ENCODE data around the gene PRR16.
"Not testable (repeated sequence)": the region's sequence is repeated elsewhere in the genome, so short reads cannot be mapped to it uniquely, and the experiment has no call there.

Gene PRR16

GRCh38 chr5:120463991-120464626 lies at the start of gene PRR16:
TSS of gene PRR16 (plus strand) at chr5:120464300.
- peak; percentile 4 for DNase-seq

- DNase-seq, result no peak
Observed at GRCh38 chr5:120415985-120416384, 48.1 kb upstream of the PRR16 start.

- DNase-seq, result no peak
Observed at GRCh38 chr5:120419127-120419526, 45.0 kb upstream of the PRR16 start.

GRCh38 chr5:120426633-120427275 lies 37.3 kb upstream of the PRR16 start:
- DNase-seq, result not testable (repeated sequence)

GRCh38 chr5:120430572-120430971 lies 33.5 kb upstream of the PRR16 start:
- DNase-seq, result no peak

- DNase-seq, result no peak
Observed at GRCh38 chr5:120432861-120433260, 31.2 kb upstream of the PRR16 start.

GRCh38 chr5:120435129-120435528 lies 29.0 kb upstream of the PRR16 start:
- no peak for DNase-seq

GRCh38 chr5:120436996-120437395 lies 27.1 kb upstream of the PRR16 start:
- DNase-seq, result no peak

GRCh38 chr5:120442694-120443093 lies 21.4 kb upstream of the PRR16 start:
- no peak for DNase-seq

GRCh38 chr5:120443607-120444006 lies 20.5 kb upstream of the PRR16 start:
- no peak for DNase-seq

GRCh38 chr5:120446068-120446492 lies 18.0 kb upstream of the PRR16 start:
- DNase-seq, result no peak

GRCh38 chr5:120446901-120447300 lies 17.2 kb upstream of the PRR16 start:
- no peak for DNase-seq

GRCh38 chr5:120447706-120448239 lies 16.3 kb upstream of the PRR16 start:
- no peak for DNase-seq

GRCh38 chr5:120449501-120449900 lies 14.6 kb upstream of the PRR16 start:
- DNase-seq, result no peak

- no peak for DNase-seq
Observed at GRCh38 chr5:120450910-120451309, 13.2 kb upstream of the PRR16 start.

- DNase-seq, result no peak
Observed at GRCh38 chr5:120451445-120451844, 12.7 kb upstream of the PRR16 start.

- DNase-seq, result no peak
Observed at GRCh38 chr5:120452471-120452870, 11.6 kb upstream of the PRR16 start.

- no peak for DNase-seq
Observed at GRCh38 chr5:120454094-120454798, 9.9 kb upstream of the PRR16 start.

GRCh38 chr5:120456006-120456405 lies 8.1 kb upstream of the PRR16 start:
- DNase-seq, result no peak

- peak; percentile 41 for DNase-seq
Observed at GRCh38 chr5:120457839-120458507, 6.1 kb upstream of the PRR16 start.

- not testable (repeated sequence) for DNase-seq
Observed at GRCh38 chr5:120458508-120458847, 5.6 kb upstream of the PRR16 start.

- no peak for DNase-seq
Observed at GRCh38 chr5:120461251-120461650, 2.8 kb upstream of the PRR16 start.

GRCh38 chr5:120463006-120463680 lies 957 bp upstream of the PRR16 start:
- DNase-seq, result no peak
